ENCODE results near the gene PCYT2. TPM values are rescaled to one million over a fixed set of nuclear protein-coding genes. Genes with fewer than 3 reads are reported as not detected.

Gene PCYT2
- total and polyA plus RNA-seq, 9 donors: 9.0 to 12.6 (median 10.9) TPM

DNA sequence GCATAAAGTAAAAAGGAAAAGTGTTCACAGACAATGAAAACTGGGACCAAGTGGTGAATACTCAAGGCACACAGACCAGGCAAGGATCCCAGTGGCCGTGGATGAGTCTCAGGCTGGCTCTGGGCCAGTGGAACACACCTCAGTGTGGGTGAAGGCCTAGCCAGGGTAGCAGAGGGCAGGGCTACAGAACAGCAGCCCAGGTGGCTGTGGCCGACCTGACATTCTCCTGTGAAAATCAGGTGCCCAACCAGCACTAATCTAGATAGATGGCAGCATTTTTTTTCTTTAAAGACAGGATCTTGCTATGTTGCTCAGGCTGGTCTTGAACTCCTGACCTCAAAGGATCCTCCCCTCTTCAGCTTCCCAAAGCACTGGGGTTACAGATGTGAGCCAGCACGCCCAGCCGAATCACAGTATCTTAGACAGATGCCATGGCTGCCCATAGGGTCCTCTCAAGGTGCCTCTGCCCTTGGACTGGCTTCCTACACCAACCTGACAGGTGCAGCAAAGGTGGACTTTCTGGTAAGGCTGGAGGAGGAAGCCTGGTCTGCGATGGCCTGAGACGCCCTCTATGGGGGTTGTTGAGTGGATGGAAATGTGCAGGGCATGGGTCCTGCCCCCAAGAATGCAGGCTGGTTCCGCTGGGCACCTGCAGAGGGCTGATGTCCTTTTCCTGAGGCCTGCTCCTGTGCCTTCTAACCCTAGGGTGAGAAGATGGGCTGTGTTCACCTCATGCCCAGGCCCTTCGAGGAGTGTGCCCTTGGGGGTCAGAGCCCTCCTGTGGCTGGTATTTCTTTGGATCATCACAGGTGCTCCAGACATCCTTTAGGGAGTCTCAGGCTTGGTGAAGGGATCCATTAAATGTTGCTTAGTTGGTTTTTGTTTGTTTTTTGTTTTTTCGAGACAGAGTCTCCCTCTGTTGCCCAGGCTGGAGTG lies 47.1 kb downstream of the PCYT2 start:
- no peak for DNase-seq
- 73% methylated on average over 6 of the region's 9 CpGs for WGBS (ENCODE audit: insufficient coverage)
- Histone ChIP-seq H3K4me3 (ENCODE audit: low read length) (no peak overlapping the region), H3K27me3 (ENCODE audit: control insufficient read depth, insufficient read depth, low read length) (no peaks in the 10 kb centered on the region), H3K4me1 (ENCODE audit: control insufficient read depth, insufficient read depth, low read length) (peaks cover 59% of the 10 kb centered on the region), H3K9me3 (replicated peaks; ENCODE audit: control insufficient read depth, low read depth, low read length) (no peaks in the 10 kb centered on the region), H3K27ac (ENCODE audit: low read length) (no peak overlapping the region), H3K36me3 (ENCODE audit: control insufficient read depth, insufficient read depth, low read length) (peaks cover 60% of the 10 kb centered on the region)

DNA sequence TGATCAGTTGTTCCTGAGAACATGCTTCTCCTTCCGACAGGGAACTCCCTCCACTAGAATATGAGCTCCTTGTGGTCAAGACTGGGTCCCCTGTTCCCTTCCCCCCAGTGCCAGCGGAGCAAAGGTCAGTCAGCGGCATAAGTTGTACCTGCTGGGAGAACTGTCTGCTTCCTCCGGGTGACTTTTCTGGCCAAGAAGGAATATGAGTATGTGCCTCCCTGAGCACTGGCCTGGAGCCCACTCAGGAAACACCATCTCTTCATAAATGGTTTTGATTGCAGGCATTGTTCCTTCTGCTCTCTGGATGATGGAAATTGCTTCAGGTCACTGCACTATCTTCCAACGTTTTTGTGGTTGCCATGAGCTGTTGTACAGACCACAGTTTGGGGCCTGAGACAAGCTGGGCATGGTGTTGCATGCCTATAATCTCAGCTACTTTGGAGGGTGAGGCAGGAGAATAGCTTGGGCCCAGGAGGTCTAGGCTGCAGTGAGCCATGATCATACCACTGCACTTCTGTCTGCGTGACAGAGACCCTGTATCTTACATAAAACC lies 48.0 kb downstream of the PCYT2 start:
- Histone ChIP-seq H3K36me3 (ENCODE audit: control insufficient read depth, insufficient read depth, low read length) (peaks cover 60% of the 10 kb centered on the region), H3K4me3 (ENCODE audit: low read length) (no peak overlapping the region), H3K4me1 (ENCODE audit: control insufficient read depth, insufficient read depth, low read length) (peaks cover 59% of the 10 kb centered on the region), H3K27ac (ENCODE audit: low read length) (no peak overlapping the region), H3K27me3 (ENCODE audit: control insufficient read depth, insufficient read depth, low read length) (no peaks in the 10 kb centered on the region), H3K9me3 (replicated peaks; ENCODE audit: control insufficient read depth, low read depth, low read length) (no peaks in the 10 kb centered on the region)
- 76% methylated on average over 4 of the region's 6 CpGs for WGBS (ENCODE audit: insufficient coverage)
- no peak for DNase-seq

DNA sequence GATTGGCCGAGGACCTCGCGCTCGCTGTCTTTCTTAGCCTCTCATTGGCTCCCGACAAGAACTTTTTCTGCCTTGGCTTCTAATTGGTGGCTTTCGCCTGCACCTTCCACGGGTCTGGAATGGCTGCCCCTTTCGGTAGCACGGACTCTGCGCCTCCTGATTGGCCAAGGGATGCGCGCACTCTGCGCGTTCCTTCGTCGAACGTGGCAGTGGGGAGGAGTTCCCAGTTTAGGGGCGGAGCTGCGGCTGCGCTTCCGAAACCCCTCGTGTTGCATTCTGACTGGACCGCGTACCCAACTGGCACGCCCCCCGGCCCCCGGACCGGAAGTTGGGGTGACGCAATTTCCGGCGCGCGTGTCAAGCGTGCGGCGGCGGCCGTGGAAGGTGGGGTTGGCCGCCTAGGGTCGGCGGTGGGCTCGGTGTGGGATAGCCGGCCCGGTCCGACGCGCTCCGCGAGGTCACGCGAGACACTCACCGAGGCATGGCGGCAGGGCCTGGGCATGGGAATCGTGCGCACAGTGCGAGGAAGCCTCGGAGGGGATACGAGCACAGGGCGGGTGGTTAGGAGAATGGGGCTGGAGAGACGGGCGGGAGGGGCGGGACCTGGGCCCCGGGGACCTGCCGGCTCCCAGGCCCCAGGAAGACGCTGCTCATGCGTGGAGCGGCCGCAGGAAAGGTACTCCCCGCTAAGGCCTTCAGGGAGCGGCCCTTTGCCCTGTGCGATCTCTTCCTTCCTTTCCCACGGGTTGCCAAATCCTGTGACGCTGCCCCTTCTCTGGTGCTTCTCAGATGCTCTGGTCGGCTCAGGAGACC lies 50.2 kb downstream of the PCYT2 start:
- H3K36me3 ChIP-seq (ENCODE audit: control insufficient read depth, insufficient read depth, low read length): peaks cover 60% of the 10 kb centered on the region
- no peaks in the 10 kb centered on the region for H3K27me3 ChIP-seq (ENCODE audit: control insufficient read depth, insufficient read depth, low read length)
- no peaks in the 10 kb centered on the region for H3K9me3 ChIP-seq (replicated peaks; ENCODE audit: control insufficient read depth, low read depth, low read length)
- H3K4me3 ChIP-seq (ENCODE audit: low read length): peak overlapping the region; percentile 78
- DNase-seq: peak; percentile 100
- H3K27ac ChIP-seq (ENCODE audit: low read length): peak overlapping the region; percentile 98
- H3K4me1 ChIP-seq (ENCODE audit: control insufficient read depth, insufficient read depth, low read length): peaks cover 46% of the 10 kb centered on the region
- under 1% methylated on average over 74 of the region's 74 CpGs for WGBS (ENCODE audit: insufficient coverage)

DNA sequence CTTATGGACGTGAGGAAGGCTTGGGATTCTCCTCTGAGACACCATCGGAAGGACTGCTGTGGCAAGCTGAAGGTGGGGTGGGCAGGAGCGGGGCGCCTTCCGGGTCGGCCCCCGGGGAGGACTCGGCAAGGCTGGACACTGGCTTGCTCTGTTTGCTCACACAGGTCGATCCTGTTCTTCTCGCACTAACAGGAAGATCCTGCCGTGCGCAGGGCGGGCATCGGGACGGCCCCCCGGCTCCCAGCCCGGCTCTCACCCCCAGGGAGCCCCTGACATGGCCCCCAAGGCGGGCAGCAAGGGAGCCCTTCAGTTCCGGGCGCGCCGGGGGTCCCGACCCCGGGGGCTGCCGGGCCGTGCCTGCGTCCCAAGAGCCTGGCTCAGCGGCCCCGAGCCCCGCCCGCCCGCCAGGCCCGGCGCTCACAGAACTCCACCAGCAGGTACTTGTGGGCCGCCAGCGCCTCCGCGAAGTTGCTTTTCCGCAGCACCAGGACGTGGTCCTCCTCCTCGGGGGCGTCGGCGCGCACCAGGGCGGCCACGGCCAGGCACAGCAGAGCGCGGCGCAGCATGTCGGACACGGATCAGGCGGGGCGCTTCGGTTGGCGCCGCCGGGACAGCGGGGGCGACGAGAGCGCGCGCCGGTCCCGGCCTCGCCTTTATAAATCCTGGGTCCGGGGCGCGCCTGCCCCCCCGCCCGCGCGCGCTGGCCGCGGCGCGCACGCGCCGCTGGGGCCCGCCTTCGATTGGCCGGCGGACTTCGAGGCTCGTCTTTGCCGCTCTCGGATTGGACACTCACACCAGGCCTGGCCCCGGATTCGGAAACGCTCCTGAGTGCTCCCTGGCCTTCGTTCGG lies 51.1 kb downstream of the PCYT2 start, which contains the start of gene P4HB:
Gene P4HB, minus strand, starts transcription at position 630 of the 850 bp plus-strand sequence. Its CDS starts 64 bp downstream, at position 566.
- H3K9me3 ChIP-seq (replicated peaks; ENCODE audit: control insufficient read depth, low read depth, low read length): no peaks in the 10 kb centered on the region
- H3K36me3 ChIP-seq (ENCODE audit: control insufficient read depth, insufficient read depth, low read length): peaks cover 60% of the 10 kb centered on the region
- WGBS (ENCODE audit: insufficient coverage): under 1% methylated on average over 95 of the region's 95 CpGs
- peaks cover 41% of the 10 kb centered on the region for H3K4me1 ChIP-seq (ENCODE audit: control insufficient read depth, insufficient read depth, low read length)
- DNase-seq: peak; percentile 31
- H3K27me3 ChIP-seq (ENCODE audit: control insufficient read depth, insufficient read depth, low read length): no peaks in the 10 kb centered on the region
- peak within 1 kb of the TSS; percentile 78 for H3K4me3 ChIP-seq (ENCODE audit: low read length)
- H3K27ac ChIP-seq (ENCODE audit: low read length): peak within 1 kb of the TSS; percentile 98

DNA sequence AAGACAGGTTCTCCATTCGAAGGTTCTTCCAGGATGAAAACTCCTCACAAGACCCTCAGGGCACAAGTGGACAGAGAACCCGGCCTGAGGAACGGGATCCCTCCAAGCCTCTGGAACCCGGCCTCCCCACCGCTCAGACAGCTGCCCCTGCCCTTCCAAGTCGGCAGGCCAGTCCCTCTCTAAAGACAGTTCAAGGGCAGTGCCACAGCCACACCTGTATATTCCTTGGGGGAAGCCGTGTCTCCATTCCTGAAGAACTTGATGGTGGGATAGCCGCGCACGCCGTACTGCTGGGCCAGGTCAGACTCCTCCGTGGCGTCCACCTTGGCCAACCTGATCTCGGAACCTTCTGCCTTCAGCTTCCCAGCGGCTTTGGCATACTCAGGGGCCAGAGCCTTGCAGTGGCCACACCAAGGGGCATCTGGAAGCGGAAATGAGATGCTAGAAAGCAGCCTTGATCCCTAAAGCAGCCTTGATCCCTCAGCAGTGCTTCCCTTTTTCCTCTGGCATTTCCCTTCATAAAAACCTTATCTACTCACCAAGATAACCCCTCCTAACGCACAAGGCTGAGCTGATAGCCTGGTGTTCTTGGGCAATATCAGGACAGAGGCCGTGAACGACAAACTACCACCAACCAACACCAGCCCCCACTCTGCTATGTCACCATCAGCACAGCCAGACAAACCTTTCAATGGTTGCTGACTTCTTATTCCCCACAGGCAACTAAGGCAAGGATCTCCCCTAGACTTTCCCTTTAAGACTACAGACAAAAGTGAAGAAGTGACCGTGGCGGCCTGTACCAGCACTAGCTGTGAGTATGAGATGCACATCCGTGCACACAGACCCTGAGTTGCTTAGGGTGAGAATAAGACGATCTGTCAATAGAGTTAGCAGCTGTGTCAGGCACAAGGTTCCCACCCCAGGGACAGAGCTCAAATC lies 52.0 kb downstream of the PCYT2 start:
- Histone ChIP-seq H3K4me3 (ENCODE audit: low read length) (peak overlapping the region; percentile 66), H3K27me3 (ENCODE audit: control insufficient read depth, insufficient read depth, low read length) (no peaks in the 10 kb centered on the region), H3K4me1 (ENCODE audit: control insufficient read depth, insufficient read depth, low read length) (peaks cover 41% of the 10 kb centered on the region), H3K36me3 (ENCODE audit: control insufficient read depth, insufficient read depth, low read length) (peaks cover 64% of the 10 kb centered on the region), H3K9me3 (replicated peaks; ENCODE audit: control insufficient read depth, low read depth, low read length) (no peaks in the 10 kb centered on the region), H3K27ac (ENCODE audit: low read length) (peak overlapping the region; percentile 88)
- WGBS (ENCODE audit: insufficient coverage): 62% methylated on average over 20 of the region's 23 CpGs
- no peak for DNase-seq

DNA sequence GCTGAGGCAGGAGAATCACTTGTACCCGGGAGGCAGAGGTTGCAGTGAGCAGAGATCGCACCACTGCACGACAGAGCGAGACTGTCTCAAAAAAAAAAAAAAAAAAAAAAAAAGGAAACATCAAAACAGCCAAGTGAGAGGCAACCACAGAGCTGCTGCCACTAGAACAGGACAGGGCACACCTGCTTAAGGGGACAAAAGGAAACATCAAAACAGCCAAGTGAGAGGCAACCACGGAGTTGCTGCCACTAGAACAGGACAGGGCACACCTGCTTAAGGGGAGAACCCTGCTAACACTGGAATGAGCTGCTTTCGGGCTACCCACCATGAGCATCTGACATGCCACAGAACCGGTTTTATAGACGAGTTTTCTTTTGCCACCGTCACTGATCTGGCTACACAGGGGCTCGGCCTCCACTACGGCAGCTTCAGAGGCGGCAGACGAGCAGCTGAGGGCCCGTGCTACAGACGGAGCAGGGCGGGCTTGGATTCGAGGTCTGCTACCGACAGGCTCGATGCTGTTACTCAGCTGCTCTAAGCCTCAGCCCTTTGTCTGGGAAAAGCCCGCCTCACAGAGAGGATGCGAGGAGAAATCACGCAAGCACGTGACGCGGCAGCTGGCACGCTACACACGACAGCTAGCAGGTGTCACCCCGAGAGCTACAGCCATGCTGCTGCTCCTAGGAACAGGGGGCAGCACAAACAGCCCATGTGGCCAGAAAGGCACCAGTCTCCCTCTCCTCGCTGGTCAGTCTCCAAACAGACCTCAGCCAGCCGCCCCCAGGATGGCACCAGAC lies 52.8 kb downstream of the PCYT2 start:
- Histone ChIP-seq H3K4me3 (ENCODE audit: low read length) (peak overlapping the region; percentile 66), H3K27ac (ENCODE audit: low read length) (peak overlapping the region; percentile 88)

DNA sequence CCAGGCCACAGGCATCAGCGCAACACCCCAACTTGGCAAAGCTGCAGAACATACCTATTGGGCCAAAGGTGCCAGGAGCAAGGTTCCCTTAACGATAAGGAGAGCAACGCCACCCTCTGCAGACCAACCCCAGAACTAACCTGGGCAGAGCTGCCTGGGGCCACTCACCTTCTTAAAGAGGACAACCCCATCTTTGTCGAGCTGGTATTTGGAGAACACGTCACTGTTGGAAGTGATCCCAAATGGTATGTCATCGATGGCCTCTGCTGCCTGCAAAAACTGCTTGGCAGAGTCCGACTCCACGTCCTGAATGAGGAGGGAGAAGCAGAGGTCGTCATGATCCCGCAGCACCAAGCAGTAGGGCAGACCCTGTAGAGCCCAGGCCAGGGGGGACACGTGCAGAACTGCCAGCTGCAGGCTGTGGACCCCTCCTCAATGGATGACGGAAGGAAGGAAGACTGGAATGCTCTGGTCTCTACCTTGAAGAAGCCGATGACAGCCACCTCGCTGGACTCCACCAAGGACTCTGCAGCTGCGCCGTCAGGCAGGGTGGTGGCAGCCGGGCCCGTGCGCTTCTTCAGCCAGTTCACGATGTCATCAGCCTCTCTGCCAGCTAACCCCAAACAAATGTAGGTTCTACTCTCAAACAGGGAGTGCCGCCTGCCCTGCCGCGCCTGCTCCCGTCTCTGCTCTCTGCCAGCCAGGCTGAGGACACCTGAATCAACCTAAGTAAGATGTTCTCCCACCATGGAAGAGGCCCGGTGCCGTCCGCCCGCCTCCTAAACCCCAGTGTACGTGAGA lies 56.0 kb downstream of the PCYT2 start:
- DNase-seq: no peak
- no peaks in the 10 kb centered on the region for H3K27me3 ChIP-seq (ENCODE audit: control insufficient read depth, insufficient read depth, low read length)
- peaks cover 24% of the 10 kb centered on the region for H3K4me1 ChIP-seq (ENCODE audit: control insufficient read depth, insufficient read depth, low read length)
- H3K27ac ChIP-seq (ENCODE audit: low read length): no peak overlapping the region
- H3K9me3 ChIP-seq (replicated peaks; ENCODE audit: control insufficient read depth, low read depth, low read length): no peaks in the 10 kb centered on the region
- H3K4me3 ChIP-seq (ENCODE audit: low read length): no peak overlapping the region
- WGBS (ENCODE audit: insufficient coverage): 82% methylated on average over 23 of the region's 29 CpGs
- peaks cover 86% of the 10 kb centered on the region for H3K36me3 ChIP-seq (ENCODE audit: control insufficient read depth, insufficient read depth, low read length)

More for the DNA sequence above, 52.8 kb downstream of the PCYT2 start:
- Histone ChIP-seq H3K4me1 (ENCODE audit: control insufficient read depth, insufficient read depth, low read length) (peaks cover 41% of the 10 kb centered on the region), H3K36me3 (ENCODE audit: control insufficient read depth, insufficient read depth, low read length) (peaks cover 64% of the 10 kb centered on the region), H3K27me3 (ENCODE audit: control insufficient read depth, insufficient read depth, low read length) (no peaks in the 10 kb centered on the region), H3K9me3 (replicated peaks; ENCODE audit: control insufficient read depth, low read depth, low read length) (no peaks in the 10 kb centered on the region)
- peak; percentile 39 for DNase-seq
- WGBS (ENCODE audit: insufficient coverage): 77% methylated on average over 26 of the region's 30 CpGs

DNA sequence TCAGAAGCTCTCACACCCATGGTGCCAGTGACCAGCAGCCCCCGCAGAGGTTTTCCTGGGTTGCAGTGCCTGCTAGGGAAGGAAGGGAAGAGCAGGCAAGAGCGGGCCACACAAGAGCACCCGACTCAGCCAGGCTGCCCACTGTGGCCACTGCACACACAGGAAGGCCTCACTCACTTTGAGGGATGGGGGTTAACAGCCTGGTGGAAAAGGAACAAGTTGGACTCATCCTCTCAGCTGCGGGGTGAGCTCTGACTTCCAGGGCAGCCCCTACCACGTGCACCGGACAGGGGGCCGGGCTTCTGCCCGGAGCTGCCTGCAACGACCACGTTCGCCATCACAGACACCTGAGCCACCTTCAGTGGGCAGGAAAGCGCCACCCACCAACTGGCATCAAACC lies 59.0 kb downstream of the PCYT2 start:
- no peak for DNase-seq
- 90% methylated on average over 9 of the region's 12 CpGs for WGBS (ENCODE audit: insufficient coverage)

More for the DNA sequence above, 59.0 kb downstream of the PCYT2 start:
- peaks cover 81% of the 10 kb centered on the region for H3K36me3 ChIP-seq (ENCODE audit: control insufficient read depth, insufficient read depth, low read length)
- no peak overlapping the region for H3K4me3 ChIP-seq (ENCODE audit: low read length)
- H3K27ac ChIP-seq (ENCODE audit: low read length): no peak overlapping the region
- H3K4me1 ChIP-seq (ENCODE audit: control insufficient read depth, insufficient read depth, low read length): no peaks in the 10 kb centered on the region
- no peaks in the 10 kb centered on the region for H3K27me3 ChIP-seq (ENCODE audit: control insufficient read depth, insufficient read depth, low read length)
- no peaks in the 10 kb centered on the region for H3K9me3 ChIP-seq (replicated peaks; ENCODE audit: control insufficient read depth, low read depth, low read length)
